GM12878 (cell line): ENCODE measurements around the gene MCHR1. TPM values are rescaled to one million over a fixed set of nuclear protein-coding genes. Genes with fewer than 3 reads are reported as not detected.

Source experiments
- ATAC-seq: fragments of 200-7000 bp; cut with Tn5 transposase; 3 replicates; pipeline ENCODE4 v1.9.1; 2020; ENCODE audit warnings: mild to moderate bottlenecking, moderate library complexity
- BruUV-seq: library from RNA; stranded (reverse); fragments of 400-500 nt; replicated peaks from 2 replicates; lab custom pipeline; 2021; lab: Mats Ljungman, UMichigan
- CTCF ChIA-PET: fragments of 300-600 bp; sonication (Branson Sonifier 250); formaldehyde crosslinking; extraction: SDS; loops from one replicate; lab custom pipeline; 2021; ENCODE audit warnings: inconsistent platforms; lab: Yijun Ruan, JAX
- POLR2A ChIA-PET: fragments of 350-600 bp; formaldehyde crosslinking; extraction: SDS; loops from one replicate; lab custom pipeline; 2021; ENCODE audit warnings: inconsistent platforms; lab: Charles Lee
- RAD21 ChIA-PET: fragments of 300-600 bp; sonication (Branson Sonifier 250); formaldehyde crosslinking; loops from one replicate; lab custom pipeline; 2023; ENCODE audit warnings: antibody characterized with exemption; ENCODE audit not compliant: unreplicated experiment; lab: Charles Lee
- SMC1A ChIA-PET: fragments of 300-600 bp; sonication (Branson Sonifier 250); formaldehyde crosslinking; loops from one replicate; lab custom pipeline; 2023; ENCODE audit not compliant: unreplicated experiment, uncharacterized antibody; lab: Charles Lee
- DNase-seq: peaks from one replicate; pipeline ENCODE4 v3.0.0-alpha.2; 2011; ENCODE audit warnings: low read depth, low spot score
- FAIRE-seq: peaks from 3 replicates; lab custom pipeline; 2011; peaks lifted over from hg19 to GRCh38; lab: Jason Lieb, UNC
- H2AFZ ChIP-seq: 2 replicates; pipeline ENCODE4 v1.6.0; 2011; ENCODE audit warnings: low read depth, low read length, control low read depth; ENCODE audit not compliant: control insufficient read depth
- H3K27ac ChIP-seq: 2 replicates; pipeline ENCODE4 v1.5.1; 2011; ENCODE audit warnings: control low read depth; ENCODE audit not compliant: control insufficient read depth, insufficient read depth
- H3K27me3 ChIP-seq, 2 experiments: replicated peaks in 1 of 2; 2 replicates each; pipeline versions ENCODE4 v1.6.0 to v1.6.1; 2011; ENCODE audit warnings: low read length in 1 of 2; ENCODE audit not compliant: control insufficient read depth in 2 of 2, insufficient read depth in 2 of 2
- H3K36me3 ChIP-seq, 2 experiments: 2 replicates each; pipeline ENCODE4 v1.5.1; 2011; ENCODE audit warnings: low read length in 1 of 2; ENCODE audit not compliant: control insufficient read depth in 2 of 2, insufficient read depth in 2 of 2
- H3K4me1 ChIP-seq: 2 replicates; pipeline ENCODE4 v1.6.1; 2011; ENCODE audit warnings: mild to moderate bottlenecking, low read length, moderate library complexity, mixed read lengths; ENCODE audit not compliant: control insufficient read depth, insufficient read depth
- H3K4me2 ChIP-seq: 2 replicates; pipeline ENCODE4 v1.6.0; 2011; ENCODE audit warnings: control low read depth; ENCODE audit not compliant: control insufficient read depth, insufficient read depth
- H3K4me3 ChIP-seq: fragments of 200-600 bp; sonication (generic); 2 replicates; pipeline ENCODE4 v1.5.1; 2016
- H3K79me2 ChIP-seq: 2 replicates; pipeline ENCODE4 v1.6.0; 2011; ENCODE audit warnings: low read length; ENCODE audit not compliant: control insufficient read depth, insufficient read depth
- H3K9ac ChIP-seq: 2 replicates; pipeline ENCODE4 v1.8.0; 2011; ENCODE audit warnings: low read length, control low read depth, mixed read lengths; ENCODE audit not compliant: control insufficient read depth, insufficient read depth
- H3K9me3 ChIP-seq: replicated peaks from 3 replicates; pipeline ENCODE4 v1.5.1; 2011; ENCODE audit warnings: mild to moderate bottlenecking, low read length; ENCODE audit not compliant: control insufficient read depth, insufficient read depth
- H4K20me1 ChIP-seq: 2 replicates; pipeline ENCODE4 v1.6.0; 2011; ENCODE audit not compliant: control insufficient read depth, insufficient read depth
- EP300 ChIP-seq, 2 experiments: fragments of 150-350 bp in 1 of 2; IDR thresholded peaks; 2 replicates each; pipeline ENCODE4 v1.6.1; 2011 to 2012; ENCODE audit warnings: low read depth in 2 of 2, low read length in 2 of 2, borderline replicate concordance in 1 of 2, improper control_type of control experiment in 1 of 2, inconsistent platforms in 1 of 2; ENCODE audit not compliant: control insufficient read depth in 1 of 2
- HDAC2 ChIP-seq: fragments of 200-600 bp; sonication (generic); IDR thresholded peaks from 2 replicates; pipeline ENCODE4 v1.6.1; 2017
- HDAC6 ChIP-seq: fragments of 200-600 bp; sonication (generic); IDR thresholded peaks from one replicate; pipeline ENCODE4 v1.8.0; 2017; ENCODE audit warnings: antibody characterized with exemption; ENCODE audit not compliant: unreplicated experiment
- IKZF1 ChIP-seq: fragments of 450-650 bp; conservative IDR thresholded peaks from 2 replicates; pipeline ENCODE4 v1.6.1; 2017; ENCODE audit warnings: antibody characterized with exemption, mild to moderate bottlenecking
- NFIC ChIP-seq: IDR thresholded peaks from 2 replicates; pipeline ENCODE4 v1.6.1; 2012; ENCODE audit warnings: low read depth, mild to moderate bottlenecking, inconsistent platforms, low read length, moderate library complexity
- SREBF1 ChIP-seq: IDR thresholded peaks from 2 replicates; pipeline ENCODE4 v1.6.1; 2012; ENCODE audit warnings: mild to moderate bottlenecking, low read length
- STAT1 ChIP-seq: fragments of 450-650 bp; conservative IDR thresholded peaks from 2 replicates; pipeline ENCODE4 v1.6.1; 2014; ENCODE audit warnings: antibody characterized with exemption, mild to moderate bottlenecking
- SUZ12 ChIP-seq: fragments of 200-600 bp; sonication (generic); IDR thresholded peaks from one replicate; pipeline ENCODE4 v1.6.1; 2018; ENCODE audit warnings: antibody characterized with exemption, mild to moderate bottlenecking; ENCODE audit not compliant: unreplicated experiment
- TARDBP ChIP-seq: IDR thresholded peaks from 2 replicates; pipeline ENCODE4 v1.6.1; 2016; ENCODE audit warnings: borderline replicate concordance
- ZBED1 ChIP-seq: IDR thresholded peaks from 2 replicates; pipeline ENCODE4 v1.6.1; 2016; ENCODE audit warnings: borderline replicate concordance
- ZNF24 ChIP-seq: fragments of 450-650 bp; IDR thresholded peaks from 2 replicates; pipeline ENCODE4 v1.6.1; 2017; ENCODE audit warnings: antibody characterized with exemption, mild to moderate bottlenecking
- ZNF274 ChIP-seq: IDR thresholded peaks from one replicate; pipeline ENCODE4 v1.8.0; 2011; ENCODE audit not compliant: insufficient read length, insufficient read depth
- WGBS: methylation state at CpG from one replicate; pipeline ENCODE4 v1.1.6; 2016; ENCODE audit warnings: low lambda C conversion rate; ENCODE audit not compliant: insufficient replicate concordance, insufficient coverage; ENCODE audit errors: missing lambda C conversion rate; 5-methylcytosine and 5-hydroxymethylcytosine counted together
- in situ Hi-C: fragments of 300-500 bp; cut with MboI; formaldehyde crosslinking; loops from 9 replicates; pipeline ENCODE4 v1.14.3; 2018; ENCODE audit warnings: mixed read lengths
- intact Hi-C: fragments of 100-400 bp; cut with micrococcal nuclease; formaldehyde crosslinking; loops from one replicate; pipeline ENCODE4 v1.14.2; 2022; ENCODE audit not compliant: unreplicated experiment
- polyA plus RNA-seq, 11 experiments: library from polyadenylated mRNA; depleted of rRNA in 4 of 11; unstranded in 6 of 11; stranded (reverse) in 5 of 11; fragments of >200 nt; fragmentation: Nextera tagmentation in 4 of 11; fragmentation: Illumina TruSeq in 1 of 11; extraction: Ambion mirVana in 4 of 11; extraction: Trizol in 1 of 11; gene quantifications; 1 replicate in 1 of 11; 2 replicates in 10 of 11; pipeline versions ENCODE4 v1.2.1 to v1.2.3, GENCODE V29; 2011 to 2016; ENCODE audit warnings: inconsistent platforms in 2 of 11, missing spikeins in 2 of 11, low read depth in 1 of 11
- total RNA-seq, 4 experiments: library from RNA; depleted of rRNA in 3 of 4; stranded (reverse); fragments of >200 nt in 3 of 4; fragmentation: Illumina TruSeq in 1 of 4; extraction: Trizol in 1 of 4; gene quantifications; 2 replicates each; pipeline versions ENCODE4 v1.2.1 to v1.2.3, GENCODE V29; 2013 to 2021
- TF ChIP-seq, protein P1 (sequence below): IDR thresholded peaks from 2 replicates; pipeline ENCODE4 v1.6.1; 2012; ENCODE audit warnings: low read length, inconsistent platforms

MCHR1 gene
- total and polyA plus RNA-seq, 10 of the 15 experiments (the other 5 are each of a cell fraction or from before 2014, with no cell fraction given): not detected

- FAIRE-seq (no peak), DNase-seq (no peak), ATAC-seq (no peak)
- ChIA-PET CTCF (interaction anchor here (1.7 kb wide), 1 partner anchor 11 kb away, joined by 5 read pairs; no protein-coding TSS in a partner anchor), SMC1A (interaction anchor here (1.1 kb wide), 1 partner anchor 21 kb away, joined by 3 read pairs; no protein-coding TSS in a partner anchor), RAD21 (no interaction called here), POLR2A (interaction anchor here (0.6 kb wide), 1 partner anchor 66 kb away, joined by 4 read pairs; no protein-coding TSS in a partner anchor)
- no peaks in the 10 kb centered on the region for H3K4me1 ChIP-seq
- no peak for TF ChIP-seq ZNF24
- no peak for TF ChIP-seq HDAC2
- no peak for TF ChIP-seq HDAC6
- TF ChIP-seq EP300 (IDR thresholded peaks at IDR 0.05; ENCODE audit: borderline replicate concordance in 1 of 2, control insufficient read depth in 1 of 2, low read depth in 2 of 2, low read length in 2 of 2): no peak
- TF ChIP-seq STAT1: no peak
- WGBS: 83% methylated on average over 7 of the region's 7 CpGs
- BruUV-seq: no TSS peak
- no peaks in the 10 kb centered on the region for H3K79me2 ChIP-seq
- no peak overlapping the region for H3K27ac ChIP-seq
- no peaks in the 10 kb centered on the region for H3K27me3 ChIP-seq
- H3K9ac ChIP-seq: no peak overlapping the region
- H4K20me1 ChIP-seq: no peaks in the 10 kb centered on the region
- no peaks in the 10 kb centered on the region; the same call in 2 of the 3 replicates for H3K9me3 ChIP-seq
- no peak overlapping the region for H3K4me3 ChIP-seq
- intact Hi-C loops: no loop called here
- H2AFZ ChIP-seq: no peak overlapping the region
- no peak overlapping the region for H3K4me2 ChIP-seq
- no peaks in the 10 kb centered on the region for H3K36me3 ChIP-seq
- in situ Hi-C loops: no loop called here
These were observed 7.4 kb upstream of the MCHR1 start for GRCh38 chr22:40671796-40672360.

GRCh38 chr22:40673017-40673416 lies 6.3 kb upstream of the MCHR1 start:
- POLR2A ChIA-PET: interaction anchor here (0.5 kb wide), 1 partner anchor 477 kb away, joined by 5 read pairs; no protein-coding TSS in a partner anchor
- H3K4me2 ChIP-seq: no peak overlapping the region
- TF ChIP-seq NFIC (no peak), SREBF1 (no peak), IKZF1 (no peak), SUZ12 (no peak), ZNF24 (no peak), TARDBP (no peak), ZNF274 (no peak), ZBED1 (no peak)
- TF ChIP-seq, protein P1, sequence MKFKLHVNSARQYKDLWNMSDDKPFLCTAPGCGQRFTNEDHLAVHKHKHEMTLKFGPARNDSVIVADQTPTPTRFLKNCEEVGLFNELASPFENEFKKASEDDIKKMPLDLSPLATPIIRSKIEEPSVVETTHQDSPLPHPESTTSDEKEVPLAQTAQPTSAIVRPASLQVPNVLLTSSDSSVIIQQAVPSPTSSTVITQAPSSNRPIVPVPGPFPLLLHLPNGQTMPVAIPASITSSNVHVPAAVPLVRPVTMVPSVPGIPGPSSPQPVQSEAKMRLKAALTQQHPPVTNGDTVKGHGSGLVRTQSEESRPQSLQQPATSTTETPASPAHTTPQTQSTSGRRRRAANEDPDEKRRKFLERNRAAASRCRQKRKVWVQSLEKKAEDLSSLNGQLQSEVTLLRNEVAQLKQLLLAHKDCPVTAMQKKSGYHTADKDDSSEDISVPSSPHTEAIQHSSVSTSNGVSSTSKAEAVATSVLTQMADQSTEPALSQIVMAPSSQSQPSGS: no peak

More at GRCh38 chr22:40673017-40673416, 6.3 kb upstream of the MCHR1 start:
- no TSS peak for BruUV-seq
- H3K9ac ChIP-seq: no peak overlapping the region
- no peak overlapping the region for H3K27ac ChIP-seq
- H3K27me3 ChIP-seq: no peaks in the 10 kb centered on the region
- no peak overlapping the region for H3K4me3 ChIP-seq
- ChIA-PET CTCF (interaction anchor here (1.7 kb wide), 1 partner anchor 10 kb away, joined by 5 read pairs; no protein-coding TSS in a partner anchor), SMC1A (no interaction called here), RAD21 (no interaction called here)
- H3K4me1 ChIP-seq: no peaks in the 10 kb centered on the region
- no peaks in the 10 kb centered on the region; the same call in 2 of the 3 replicates for H3K9me3 ChIP-seq
- no peak for ATAC-seq
- 39% methylated on average over 4 of the region's 4 CpGs for WGBS
- DNase-seq: no peak
- H3K79me2 ChIP-seq: no peaks in the 10 kb centered on the region
- no peaks in the 10 kb centered on the region for H3K36me3 ChIP-seq
- H2AFZ ChIP-seq: no peak overlapping the region
- no peak for FAIRE-seq
- H4K20me1 ChIP-seq: no peaks in the 10 kb centered on the region
- intact Hi-C loops: no loop called here
- in situ Hi-C loops: no loop called here
